ENCODE data around the gene CDCP1.

DNA sequence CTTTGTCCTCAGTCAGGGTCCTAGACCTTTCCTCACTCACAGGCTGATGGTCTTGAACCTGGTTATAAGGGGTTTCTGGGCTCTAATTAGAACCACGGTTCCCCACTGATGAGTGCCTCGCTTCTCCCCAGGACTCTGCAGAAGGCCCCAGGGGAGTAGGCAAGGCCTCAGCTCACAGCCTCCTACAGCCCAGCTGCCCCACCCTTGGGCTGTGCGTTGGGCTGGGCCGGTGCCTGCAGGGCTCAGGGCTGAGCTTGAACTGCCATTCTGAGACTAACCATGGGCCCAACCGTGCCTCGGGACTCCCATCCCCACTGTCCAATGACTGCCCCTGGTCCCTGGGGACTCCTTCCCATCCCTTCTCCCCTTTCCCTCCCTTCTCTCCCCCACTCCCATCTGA, 94.5 kb downstream of the CDCP1 start:
- TF ChIP-seq, protein P1, sequence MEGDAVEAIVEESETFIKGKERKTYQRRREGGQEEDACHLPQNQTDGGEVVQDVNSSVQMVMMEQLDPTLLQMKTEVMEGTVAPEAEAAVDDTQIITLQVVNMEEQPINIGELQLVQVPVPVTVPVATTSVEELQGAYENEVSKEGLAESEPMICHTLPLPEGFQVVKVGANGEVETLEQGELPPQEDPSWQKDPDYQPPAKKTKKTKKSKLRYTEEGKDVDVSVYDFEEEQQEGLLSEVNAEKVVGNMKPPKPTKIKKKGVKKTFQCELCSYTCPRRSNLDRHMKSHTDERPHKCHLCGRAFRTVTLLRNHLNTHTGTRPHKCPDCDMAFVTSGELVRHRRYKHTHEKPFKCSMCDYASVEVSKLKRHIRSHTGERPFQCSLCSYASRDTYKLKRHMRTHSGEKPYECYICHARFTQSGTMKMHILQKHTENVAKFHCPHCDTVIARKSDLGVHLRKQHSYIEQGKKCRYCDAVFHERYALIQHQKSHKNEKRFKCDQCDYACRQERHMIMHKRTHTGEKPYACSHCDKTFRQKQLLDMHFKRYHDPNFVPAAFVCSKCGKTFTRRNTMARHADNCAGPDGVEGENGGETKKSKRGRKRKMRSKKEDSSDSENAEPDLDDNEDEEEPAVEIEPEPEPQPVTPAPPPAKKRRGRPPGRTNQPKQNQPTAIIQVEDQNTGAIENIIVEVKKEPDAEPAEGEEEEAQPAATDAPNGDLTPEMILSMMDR (IDR thresholded peaks at IDR 0.05 in 8 of 11, conservative IDR thresholded peaks at IDR 0.05 in 3 of 11) = no peak
- no peak for TF ChIP-seq POLR2A (IDR thresholded peaks at IDR 0.05)

All from spleen (tissue), 7 donors.